Hematopoietic multipotent progenitor cell treated with erythropoietin and hydrocortisone succinate and interleukin-3 and kit ligand, for 6 days (in vitro differentiated cells): ENCODE results near the gene MAP2.
A peak's percentile ranks its signal among the peaks of the same experiment; 100 is the strongest.

ENCODE experiments used
- DNase-seq: peaks from one replicate; pipeline ENCODE4 v3.0.0-alpha.2; 2015

MAP2 gene, protein sequence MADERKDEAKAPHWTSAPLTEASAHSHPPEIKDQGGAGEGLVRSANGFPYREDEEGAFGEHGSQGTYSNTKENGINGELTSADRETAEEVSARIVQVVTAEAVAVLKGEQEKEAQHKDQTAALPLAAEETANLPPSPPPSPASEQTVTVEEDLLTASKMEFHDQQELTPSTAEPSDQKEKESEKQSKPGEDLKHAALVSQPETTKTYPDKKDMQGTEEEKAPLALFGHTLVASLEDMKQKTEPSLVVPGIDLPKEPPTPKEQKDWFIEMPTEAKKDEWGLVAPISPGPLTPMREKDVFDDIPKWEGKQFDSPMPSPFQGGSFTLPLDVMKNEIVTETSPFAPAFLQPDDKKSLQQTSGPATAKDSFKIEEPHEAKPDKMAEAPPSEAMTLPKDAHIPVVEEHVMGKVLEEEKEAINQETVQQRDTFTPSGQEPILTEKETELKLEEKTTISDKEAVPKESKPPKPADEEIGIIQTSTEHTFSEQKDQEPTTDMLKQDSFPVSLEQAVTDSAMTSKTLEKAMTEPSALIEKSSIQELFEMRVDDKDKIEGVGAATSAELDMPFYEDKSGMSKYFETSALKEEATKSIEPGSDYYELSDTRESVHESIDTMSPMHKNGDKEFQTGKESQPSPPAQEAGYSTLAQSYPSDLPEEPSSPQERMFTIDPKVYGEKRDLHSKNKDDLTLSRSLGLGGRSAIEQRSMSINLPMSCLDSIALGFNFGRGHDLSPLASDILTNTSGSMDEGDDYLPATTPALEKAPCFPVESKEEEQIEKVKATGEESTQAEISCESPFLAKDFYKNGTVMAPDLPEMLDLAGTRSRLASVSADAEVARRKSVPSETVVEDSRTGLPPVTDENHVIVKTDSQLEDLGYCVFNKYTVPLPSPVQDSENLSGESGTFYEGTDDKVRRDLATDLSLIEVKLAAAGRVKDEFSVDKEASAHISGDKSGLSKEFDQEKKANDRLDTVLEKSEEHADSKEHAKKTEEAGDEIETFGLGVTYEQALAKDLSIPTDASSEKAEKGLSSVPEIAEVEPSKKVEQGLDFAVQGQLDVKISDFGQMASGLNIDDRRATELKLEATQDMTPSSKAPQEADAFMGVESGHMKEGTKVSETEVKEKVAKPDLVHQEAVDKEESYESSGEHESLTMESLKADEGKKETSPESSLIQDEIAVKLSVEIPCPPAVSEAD (N-terminal part only)

DNA sequence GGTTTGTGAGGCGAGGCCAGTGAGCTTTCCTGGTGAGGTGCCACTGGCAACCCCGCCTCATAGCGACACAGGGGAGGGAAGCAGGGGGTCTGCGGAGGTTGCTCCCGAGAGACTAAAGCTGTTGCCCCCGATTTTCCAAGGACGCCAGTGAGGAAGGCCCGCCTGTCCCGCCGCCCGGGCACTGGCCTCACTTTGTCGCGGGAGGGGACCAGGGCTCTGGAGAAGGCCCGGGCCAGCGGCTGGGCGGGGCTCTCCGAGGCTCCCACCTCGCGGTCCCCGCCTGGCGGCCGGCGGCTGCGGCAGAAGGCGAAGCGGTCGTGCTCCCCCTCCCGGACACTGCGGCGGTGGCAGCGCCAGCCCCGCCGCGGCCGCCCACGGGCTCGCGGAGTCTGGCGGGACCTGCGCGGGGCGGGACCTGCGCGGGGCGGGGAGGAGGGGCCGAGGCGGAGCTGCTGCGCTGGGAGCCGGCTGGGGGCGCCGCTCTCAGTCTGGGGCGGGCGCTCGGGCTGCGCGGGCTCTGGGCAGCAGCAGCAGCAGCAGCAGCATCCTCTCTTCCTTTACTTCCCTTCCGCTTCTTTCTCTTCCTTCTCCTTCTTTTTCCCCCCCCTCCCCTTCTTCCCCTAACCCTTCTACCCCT, at the start of gene MAP2:
TSS of gene MAP2 (plus strand) at position 486 of the 637 bp plus-strand sequence. CDS start 229,124 bp downstream, outside the sequence.
- DNase-seq: peak; percentile 85

DNA sequence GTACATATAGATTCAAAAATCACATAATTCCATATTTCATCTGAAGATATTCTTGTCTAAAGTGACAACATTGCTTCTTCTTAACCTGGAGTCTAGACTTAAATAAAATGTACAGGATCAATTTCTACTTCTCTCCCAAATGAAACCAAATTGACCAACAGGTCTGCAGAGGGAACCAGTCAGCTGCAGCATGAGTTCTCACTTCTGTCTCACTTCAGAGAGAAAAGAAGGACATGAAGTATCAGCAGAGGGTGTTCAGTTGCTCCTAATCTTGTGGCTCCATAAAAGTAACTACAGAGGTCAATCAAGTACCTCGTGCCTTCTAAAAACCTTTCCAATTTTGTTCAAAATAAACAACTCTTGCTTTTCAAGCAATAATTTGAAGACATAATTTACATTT, 47.2 kb upstream of the MAP2 start:
- DNase-seq: no peak

DNA sequence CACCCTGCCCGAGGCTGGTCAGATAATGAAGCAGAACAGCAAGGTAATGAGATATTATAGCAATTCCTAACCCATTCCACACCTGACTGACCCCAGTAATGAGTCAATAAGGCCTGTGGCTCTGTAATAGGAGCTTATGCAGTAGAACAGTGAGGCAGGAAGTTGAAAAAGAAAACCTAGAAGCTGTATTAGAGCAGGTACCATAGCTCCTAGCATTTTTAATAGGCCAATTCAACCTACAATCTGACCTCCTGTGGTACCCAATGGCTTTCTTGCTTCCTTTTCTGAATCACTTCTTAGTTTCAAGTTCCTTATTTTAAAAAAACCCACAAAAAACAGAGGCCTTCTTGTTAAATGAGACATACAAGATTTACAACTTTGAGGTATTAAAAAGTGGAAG, 43.6 kb upstream of the MAP2 start:
- DNase-seq: peak; percentile 21

DNA sequence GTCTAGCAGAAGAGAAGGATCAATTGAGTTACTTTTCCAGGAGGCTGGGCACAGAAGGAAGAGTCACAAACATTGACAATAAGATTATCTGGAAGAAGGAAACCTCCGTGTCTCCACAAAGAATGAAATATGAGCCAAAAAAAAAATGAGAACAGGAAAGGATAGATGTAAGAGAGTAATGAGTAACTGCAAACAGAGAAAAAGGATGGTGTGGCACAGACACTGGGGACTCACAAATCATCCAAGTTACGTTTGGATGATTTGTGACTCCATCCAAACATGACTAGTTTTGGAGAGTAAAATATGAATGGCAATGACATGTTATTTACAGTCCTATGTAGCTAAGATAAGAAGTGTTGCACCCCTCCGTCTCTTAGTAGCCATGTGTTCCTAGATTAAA, 42.8 kb upstream of the MAP2 start:
- DNase-seq: no peak

DNA sequence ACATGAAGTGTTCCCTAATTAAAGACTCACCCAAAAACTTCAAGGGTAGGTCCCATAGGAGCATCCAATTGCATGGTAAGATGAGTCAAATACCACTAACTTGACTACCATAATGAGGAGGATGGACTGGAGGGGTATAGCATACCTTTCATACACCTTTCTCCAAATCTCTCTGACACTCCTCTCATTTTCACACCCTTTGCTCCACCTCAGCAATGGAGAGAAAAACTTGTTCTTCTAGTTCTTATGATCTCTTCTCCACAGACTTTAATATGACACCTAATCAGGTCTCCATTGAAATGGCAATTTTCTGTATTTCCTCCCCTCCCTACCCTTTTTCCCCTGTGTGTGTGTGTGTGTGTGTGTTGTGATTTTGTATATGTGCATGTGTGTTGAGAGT, 41.1 kb upstream of the MAP2 start:
- DNase-seq: no peak

DNA sequence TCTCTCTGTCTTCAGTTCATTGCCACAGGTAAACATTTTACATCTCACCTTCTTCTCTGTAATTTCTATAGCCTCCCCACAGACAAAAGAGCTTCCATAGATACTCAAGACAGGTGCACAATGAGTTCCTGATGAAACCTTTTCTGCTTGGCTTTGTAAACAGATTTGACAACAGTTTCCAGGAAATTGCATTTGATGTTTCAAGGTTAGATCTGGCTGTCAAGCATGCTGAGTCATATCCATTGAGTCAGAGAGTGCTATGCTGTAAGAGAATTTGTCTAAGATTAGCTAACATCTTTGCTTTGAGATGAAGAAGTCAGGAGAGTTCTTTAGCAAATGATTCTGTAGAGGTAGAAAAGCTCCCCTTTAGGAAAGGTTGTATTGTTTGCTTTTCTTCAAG, 40.6 kb upstream of the MAP2 start:
- no peak for DNase-seq

DNA sequence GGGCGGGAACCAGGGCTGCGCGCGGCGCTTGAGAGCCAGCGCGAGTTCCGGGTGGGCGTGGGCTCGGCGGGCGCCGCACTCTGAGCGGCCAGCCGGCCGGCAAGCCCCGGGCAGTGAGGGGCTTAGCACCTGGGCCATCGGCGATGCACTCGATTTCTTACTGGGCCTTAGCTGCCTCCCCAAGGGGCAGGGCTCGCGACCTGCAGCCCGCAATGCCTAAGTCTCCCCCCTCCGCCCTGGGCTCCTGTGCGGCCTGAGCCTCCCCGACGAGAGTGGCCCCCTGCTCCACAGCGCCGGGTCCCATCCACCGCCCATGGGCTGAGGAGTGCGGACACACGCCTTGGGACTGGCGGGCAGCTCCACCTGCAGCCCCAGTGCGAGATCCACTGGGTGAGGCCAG, 36.5 kb upstream of the MAP2 start:
- DNase-seq: no peak

DNA sequence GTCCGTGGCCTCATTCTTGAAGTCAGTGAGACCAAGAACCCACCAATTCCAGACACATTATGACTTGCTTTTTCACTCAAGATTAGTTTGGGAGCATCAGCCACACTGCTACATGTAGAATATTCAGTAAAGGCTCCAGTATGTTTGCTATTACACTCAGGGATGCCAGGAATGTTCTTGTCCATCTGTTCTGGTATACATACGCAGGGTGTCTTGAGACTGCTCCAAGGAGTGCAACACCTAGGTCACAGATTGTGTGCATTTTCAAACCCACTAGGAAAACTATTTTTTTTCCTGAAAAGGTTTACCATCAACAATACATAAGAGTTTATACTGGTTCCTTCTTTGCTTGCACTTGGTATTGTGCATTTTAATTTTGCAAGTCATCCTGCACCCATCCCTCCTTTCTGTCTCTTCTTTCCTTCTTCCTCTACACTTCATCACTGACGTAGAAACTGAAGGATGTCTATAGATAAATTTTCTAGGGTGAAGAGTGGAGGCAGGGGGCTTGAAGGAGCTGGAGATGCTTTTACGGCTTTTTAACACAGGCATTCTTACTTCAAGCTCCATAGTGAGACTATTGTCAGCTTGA, 35.3 kb upstream of the MAP2 start:
- DNase-seq: no peak

DNA sequence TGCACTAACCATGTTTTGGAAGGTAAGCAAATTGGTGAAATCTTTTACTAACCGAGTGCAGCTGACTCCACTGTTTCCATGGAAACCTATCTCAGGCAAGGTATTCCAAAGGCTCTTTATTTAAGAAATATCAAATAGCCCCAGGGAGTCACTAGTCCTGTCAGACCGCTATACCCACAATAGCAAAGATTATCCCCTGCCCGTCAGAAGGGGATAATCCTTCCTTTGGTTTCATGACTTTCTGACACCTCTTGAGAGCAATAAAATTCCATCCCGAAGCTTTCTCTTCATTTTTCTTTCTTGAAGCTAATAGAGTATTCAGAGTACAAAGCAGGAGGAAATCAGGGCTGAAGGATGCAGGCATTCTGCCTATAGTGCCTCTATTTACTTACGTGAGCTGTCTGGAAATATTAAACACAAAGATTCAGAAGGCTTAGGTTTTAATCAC, 34.7 kb upstream of the MAP2 start:
- no peak for DNase-seq

DNA sequence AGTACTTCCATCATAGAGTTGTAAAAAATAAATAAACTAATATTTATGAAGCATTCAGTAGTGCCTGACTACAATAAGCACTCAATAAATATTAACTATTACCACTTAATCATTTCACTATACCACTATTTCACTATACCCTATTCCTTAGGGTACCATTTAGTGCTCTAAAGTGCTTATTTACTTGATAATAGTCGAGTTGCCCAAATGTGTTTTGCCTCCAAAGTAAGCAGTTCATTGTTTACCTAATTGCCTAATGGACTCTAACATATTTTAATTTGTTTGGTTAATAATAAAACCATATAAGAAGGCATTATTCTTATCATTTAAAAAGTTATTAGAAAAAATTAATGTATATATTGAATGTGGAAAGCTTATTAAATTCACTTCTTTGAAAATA, 33.0 kb upstream of the MAP2 start:
- DNase-seq: no peak

DNA sequence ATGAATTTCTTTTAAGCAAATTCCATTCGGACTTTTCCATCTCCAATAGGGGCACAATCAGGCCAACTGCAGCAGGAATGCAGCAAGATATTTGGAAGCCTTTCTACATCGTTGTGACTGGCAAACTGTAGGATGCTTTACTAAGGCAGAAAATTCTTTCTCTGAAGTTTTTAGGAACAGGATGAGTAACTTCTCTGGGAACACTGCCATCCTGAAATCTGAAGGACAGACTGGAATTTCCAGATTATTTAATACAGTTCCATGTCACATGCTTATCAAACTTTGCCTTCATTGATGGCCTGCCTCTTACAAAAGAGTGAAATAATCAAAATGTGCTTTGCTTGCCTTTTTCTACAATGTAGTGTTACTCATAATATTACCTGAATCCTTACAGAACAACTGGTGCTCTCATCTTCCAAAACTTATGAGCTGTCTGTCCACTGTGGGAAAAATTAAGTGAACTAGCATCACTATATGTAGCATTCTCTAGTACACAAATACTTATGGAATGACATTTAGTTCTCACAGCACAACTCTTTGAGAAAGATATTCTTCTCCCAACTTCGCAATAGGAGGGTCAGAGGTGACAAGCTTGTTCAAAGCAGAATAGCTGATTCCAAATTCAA, 32.0 kb upstream of the MAP2 start:
- DNase-seq: no peak

DNA sequence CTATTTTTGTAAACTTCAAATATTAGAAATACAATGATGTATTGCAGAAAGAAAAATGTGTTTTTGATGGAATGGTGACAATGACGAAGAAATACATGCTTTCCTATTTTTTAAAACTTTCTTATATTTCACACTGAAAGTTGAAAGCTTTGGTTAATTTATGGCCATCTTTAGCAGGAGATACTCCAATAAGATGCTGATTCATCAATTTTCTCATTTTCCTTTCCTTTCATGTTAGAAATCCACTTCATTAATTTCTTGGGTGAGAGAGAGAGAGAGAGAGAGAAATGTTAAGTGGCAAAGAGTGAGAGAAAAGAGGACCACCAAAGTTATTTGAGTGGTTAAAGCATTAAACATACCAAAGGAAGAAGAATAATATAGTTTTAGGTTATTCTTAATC, 28.6 kb upstream of the MAP2 start:
- DNase-seq: no peak

DNA sequence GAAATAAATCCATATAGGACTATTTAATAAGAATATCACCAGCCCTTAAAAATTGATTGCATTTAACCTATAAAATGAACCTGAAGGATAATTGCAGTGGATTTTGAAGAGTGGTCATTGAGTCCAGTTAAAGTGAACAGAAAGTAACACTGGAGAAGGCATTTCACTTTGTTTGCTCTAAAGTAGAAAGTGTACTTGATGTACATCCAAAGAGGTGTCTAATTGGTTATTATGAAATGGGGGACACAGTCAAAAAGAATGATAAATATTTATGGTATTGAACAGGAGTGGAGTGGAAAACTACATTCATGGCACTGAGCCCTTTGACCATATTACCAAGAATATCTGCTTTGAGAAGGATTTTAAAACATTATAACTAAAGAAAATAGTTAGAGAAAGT, 28.2 kb upstream of the MAP2 start:
- no peak for DNase-seq

DNA sequence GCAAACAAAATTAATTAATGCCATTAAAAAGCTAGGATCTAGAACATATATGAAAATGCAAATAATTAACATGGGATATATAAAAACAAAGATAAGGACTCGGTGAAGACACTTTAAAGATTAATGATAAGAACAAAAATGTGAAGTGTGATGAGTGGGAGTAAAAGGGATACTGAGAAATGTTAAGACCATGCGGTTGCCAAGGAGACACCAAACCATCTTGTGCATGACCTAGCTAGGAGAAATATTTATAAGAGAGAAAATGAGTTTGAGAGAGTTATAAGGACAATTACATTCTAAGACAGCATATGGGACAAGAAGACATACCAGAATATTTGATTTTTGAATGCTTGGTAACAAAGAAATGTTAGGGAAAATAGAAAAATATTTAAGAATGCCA, 25.4 kb upstream of the MAP2 start:
- no peak for DNase-seq

DNA sequence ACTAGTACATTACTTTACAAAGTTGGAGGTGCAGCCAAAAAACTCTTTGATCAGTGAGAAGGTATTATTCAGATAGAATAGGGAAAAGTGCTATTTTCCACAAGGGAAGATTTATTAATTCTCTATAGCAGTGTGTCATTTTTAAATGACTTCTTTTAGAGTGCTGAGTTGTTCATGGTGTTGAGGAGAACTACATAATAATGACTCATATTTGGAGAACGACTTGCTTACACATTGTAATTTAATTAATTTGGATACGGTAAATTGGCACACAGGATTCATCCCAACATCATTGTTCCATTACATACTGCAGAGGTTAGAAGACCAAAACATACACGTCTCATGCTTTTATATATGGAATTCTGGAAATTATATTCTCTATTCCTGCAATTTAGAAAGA, 22.1 kb upstream of the MAP2 start:
- no peak for DNase-seq

DNA sequence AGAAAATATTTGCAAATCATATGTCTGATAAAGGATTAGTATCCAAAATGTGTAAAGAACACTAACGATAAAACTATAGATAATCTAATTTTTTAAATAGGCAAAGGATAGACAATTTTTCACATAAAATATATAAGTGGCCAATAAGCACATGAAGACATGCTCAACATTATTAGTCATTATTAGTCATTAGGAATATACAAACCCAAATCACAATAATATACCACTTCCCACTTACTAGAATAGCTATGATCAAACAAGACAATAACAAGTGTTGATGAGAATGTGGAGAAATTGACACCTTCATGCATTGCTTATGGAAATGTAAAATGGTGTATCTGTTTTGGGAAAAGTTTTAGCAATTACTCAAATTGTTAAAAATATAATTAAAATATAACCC, 12.6 kb upstream of the MAP2 start:
- no peak for DNase-seq

DNA sequence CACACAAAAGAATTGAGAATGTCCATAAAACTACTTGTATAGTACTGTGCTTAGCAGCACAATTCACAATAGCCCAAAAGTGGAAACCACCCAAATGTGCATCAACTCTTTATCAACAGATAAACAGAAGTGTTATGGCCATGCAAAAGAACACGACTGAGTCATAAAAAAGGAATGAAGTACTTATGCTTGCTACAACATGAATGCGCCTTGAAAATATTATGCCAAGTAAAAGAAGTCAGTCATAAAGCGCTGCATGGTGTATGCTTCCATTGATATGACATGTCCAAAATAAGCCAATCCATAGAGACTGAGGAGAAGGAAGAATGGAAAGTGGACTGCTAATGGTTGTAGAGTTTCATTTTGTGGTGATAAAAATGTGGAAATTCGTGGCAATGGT, 12.1 kb upstream of the MAP2 start:
- DNase-seq: no peak

DNA sequence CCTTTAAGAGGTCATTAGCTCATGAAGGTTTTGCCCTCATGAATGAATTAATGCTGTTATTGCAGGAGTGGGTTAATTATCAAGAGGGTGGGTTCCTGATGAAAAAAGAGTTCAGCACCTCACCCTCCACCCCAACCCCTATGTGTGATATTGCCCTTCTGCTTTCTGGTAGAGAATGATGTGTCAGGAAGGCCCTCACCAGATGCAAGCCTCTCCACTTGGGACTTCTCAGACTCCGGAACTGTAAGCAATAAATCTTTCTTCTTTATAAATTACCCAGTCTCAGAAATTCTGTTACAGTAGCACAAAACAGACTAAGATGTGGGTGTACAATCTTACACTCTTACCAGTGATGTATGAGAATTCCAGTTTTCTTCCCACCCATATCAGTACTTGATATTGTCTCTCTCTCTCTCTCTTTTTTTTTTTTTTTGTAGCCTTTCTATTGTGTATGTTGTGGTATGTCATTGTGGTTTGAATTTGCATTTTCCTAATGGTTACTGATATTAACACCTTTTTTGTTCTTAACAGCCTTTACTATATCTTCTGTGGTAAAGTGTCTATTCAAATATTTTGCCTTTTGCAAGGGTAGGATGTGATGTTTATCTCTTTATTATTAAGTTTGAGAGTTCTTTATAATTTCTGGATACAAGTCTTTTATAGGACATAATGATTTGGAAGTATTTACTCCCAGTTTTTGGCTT, 10.4 kb upstream of the MAP2 start:
- DNase-seq: no peak

DNA sequence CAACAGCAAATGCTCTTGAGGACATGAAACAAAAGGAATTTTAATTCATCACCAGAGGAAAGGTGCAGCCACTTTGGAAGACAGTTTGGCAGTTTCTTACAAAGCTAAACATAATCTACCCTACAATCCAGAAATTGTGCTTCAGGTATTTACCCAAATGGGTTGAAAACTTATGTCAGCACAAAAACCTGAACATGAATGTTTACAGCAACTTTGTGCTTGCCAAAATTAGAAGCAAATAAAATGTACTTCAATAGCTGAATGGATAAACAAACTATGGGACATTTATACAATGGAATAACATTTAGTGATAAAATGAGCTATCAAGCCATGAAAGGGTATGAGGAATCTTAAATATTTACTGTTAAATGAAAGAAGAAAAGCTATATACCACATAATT, 6.9 kb upstream of the MAP2 start:
- DNase-seq: no peak

DNA sequence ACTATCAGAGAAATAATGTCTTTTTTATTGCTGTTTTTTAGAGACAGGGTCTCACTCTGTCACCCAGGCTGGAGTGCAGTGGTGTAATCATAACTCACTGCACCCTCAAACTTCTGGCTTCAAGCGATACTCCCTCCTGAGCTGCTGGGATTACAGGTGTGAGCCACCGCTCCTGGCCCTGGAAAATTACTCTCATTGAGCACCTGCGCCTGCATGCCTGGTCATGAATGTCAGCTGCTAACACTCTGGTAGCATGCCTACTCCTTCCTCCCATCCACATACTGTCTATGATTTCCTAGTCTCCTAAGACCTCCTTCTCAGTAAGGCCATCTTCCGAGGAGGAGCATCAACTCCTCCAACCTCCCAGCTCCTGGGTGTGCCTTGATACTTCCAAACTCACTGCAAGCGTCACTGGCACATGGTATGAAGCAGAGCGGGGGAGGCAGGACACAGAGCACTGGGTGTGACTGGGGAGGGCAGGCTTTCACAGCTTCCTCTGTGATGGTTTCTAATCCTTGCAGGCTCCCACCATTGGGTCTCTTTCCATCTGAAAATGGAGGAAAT, 1.6 kb upstream of the MAP2 start:
- no peak for DNase-seq

DNA sequence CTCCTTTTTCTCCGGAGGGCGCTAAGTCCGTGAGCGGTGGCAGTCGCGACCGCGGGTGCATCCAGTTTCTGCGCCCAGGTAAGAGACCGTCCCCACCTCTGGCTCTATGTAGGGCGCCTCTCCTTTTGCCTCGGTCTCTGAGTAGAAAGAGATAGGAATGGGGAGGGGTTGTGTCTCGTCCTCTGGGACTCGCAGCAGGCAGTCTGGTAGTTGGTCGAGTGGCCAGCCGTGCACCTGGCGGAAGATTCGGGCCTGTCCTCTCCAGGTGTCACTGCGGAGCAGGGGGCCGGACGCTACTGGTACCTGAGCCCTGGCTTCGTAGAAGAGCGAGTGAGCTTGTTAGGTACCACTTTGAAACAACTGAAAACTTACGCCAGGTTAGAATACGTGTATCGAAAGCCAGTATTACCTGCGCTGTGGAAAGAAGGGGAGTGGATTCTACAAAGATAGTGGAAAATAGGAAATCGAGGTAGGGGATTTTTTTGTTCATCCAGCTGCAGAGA, 403 bp downstream of the MAP2 start:
- DNase-seq: no peak
